IPS-18c (cell line): ENCODE measurements around the gene MYO10.
"Not testable (repeated sequence)": the region's sequence is repeated elsewhere in the genome, so short reads cannot be mapped to it uniquely, and the experiment has no call there.

ENCODE experiments used
- H3K4me3 ChIP-seq: 2 replicates; pipeline ENCODE4 v1.7.0; 2013; ENCODE audit warnings: low read depth, mild to moderate bottlenecking, low read length, moderate library complexity; ENCODE audit not compliant: insufficient read depth
- H3K9me3 ChIP-seq: one replicate; pipeline ENCODE4 v1.6.1; 2013; ENCODE audit warnings: mild to moderate bottlenecking, low read length, moderate library complexity; ENCODE audit not compliant: control insufficient read depth, insufficient read depth

Gene MYO10

DNA sequence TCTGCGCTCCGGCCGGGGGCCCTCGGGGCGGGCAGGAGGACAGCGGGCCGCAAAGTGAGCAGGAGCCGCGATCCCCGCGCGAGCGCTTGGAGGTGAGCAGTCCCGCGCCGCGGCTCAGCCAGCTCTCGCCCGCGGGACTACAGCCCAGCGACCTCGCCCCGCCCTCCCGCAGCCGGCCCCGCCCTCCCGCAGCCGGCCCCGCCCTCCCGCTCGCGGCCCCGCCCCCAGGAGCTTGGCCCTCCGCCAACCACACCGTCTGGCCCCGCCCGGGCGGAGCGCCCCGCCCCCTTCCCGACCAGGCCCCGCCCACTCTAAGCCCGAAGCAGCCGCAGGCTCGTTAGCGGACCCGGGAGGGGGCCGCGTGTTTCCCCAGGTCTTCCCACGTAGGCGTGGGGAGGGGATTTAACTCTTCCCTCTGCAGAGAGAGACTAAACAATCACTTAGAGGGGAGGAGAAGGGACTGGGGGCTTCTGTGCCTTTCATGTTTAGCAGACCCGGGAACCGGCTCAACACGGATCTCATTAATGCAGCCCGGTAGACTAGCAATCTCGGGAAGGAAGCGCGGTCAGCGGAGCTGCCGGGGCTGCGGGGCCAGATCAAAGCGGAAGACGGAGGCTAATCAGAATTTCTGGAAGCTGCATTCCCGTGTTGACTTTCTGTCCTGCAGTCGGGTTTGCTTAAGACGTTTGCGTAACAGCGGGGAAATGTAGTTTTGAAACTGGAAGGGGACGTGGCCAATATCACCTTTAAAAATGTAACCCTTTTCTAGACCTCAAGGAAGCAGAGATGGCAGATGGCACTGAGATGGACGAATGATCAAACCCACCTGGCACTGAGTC is at the start of gene MYO10:
Gene MYO10, minus strand, starts transcription at position 139 of the 839 bp plus-strand sequence. CDS start 480 bp downstream, outside the sequence.
- no peaks in the 10 kb centered on the region for H3K9me3 ChIP-seq
- H3K4me3 ChIP-seq = peak within 1 kb of the TSS; percentile 89

DNA sequence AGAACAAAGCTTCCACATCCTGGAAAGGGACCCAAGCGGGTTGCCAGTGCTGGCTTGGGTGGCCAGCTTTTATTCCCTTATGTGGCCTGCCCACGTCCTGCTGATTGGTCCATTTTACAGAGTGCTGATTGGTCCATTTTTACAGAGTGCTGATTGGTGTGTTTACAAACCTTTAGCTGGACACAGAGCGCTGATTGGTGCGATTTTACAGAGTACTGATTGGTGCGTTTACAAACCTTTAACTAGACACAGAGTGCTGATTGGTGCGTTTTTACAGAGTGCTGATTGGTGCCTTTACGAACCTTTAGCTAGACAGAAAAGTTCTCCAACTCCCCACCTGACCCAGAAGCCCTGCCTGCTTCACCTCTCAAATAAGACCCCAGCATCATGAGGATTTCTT is 49.2 kb upstream of the MYO10 start:
- not testable (repeated sequence) for H3K4me3 ChIP-seq, H3K9me3 ChIP-seq

DNA sequence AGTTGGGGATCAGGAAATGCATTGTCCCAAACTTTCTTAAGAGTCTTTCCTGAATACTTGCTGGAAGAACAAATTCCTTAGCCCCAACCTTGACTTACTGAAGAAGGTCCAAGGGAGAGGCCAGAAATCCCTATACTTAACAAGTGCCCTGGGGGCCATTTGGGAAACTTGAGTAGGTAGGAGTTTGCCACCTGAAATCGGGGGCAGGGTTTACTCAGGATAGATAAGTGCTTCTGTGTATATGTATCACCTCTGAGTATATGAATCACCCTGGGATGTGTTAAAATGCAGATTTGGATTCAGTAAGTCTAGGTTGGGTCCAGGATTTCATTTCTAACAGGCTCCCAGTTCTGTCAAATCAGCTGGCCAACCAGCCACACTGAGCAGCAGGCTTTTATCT is 47.9 kb upstream of the MYO10 start:
- peaks cover 4% of the 10 kb centered on the region for H3K9me3 ChIP-seq
- H3K4me3 ChIP-seq = no peak overlapping the region

DNA sequence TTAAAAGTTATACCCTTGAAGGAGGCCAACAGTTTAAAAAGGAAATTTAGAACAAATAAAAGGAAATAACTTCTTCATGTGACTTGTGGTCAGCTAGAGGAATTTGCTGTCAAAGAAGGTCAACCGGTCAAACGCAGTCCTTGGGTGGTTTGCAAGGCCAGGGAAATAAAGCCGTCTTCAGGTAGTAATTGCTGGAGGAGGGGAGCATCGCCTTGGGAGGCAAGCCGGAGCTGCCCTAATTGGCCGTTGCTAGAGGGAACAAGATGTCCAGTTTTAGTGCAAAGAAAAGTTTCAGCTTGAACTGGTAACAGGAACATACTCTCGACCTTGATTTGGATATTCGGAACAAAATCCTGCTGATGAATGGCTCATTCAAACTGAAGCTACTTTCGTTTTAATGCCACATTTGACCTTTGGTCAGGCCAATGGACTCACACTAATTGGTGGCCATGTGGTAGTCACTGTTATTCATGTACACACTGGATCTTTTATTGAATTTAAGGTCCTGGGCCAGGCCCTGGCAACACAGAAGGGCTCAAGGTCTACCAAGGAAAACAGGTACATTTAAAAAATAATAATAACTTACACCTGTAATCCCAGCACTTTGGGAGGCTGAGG is 47.0 kb upstream of the MYO10 start:
- H3K4me3 ChIP-seq = no peak overlapping the region

DNA sequence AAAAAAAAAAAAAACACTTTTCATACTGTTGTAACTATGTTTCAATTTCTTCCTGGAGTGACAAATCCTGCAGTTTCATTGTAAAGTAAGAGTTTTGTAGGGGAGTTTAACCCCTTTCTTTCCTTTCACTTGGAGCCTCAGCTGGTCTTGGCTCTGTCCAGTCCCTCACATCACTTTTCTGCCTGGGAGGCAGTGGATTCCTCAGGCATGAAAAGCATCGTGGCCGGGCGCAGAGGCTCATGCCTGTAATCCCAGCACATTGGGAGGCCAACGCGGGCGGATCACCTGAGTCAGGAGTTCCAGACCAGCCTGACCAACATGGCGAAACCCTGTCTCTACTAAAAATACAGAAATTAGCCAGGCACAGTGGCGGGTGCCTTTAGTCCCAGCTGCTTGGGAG is 45.6 kb upstream of the MYO10 start:
- Histone ChIP-seq H3K4me3 (no peak overlapping the region), H3K9me3 (peaks cover 4% of the 10 kb centered on the region)

More for the DNA sequence above, 47.0 kb upstream of the MYO10 start:
- peaks cover 4% of the 10 kb centered on the region for H3K9me3 ChIP-seq

DNA sequence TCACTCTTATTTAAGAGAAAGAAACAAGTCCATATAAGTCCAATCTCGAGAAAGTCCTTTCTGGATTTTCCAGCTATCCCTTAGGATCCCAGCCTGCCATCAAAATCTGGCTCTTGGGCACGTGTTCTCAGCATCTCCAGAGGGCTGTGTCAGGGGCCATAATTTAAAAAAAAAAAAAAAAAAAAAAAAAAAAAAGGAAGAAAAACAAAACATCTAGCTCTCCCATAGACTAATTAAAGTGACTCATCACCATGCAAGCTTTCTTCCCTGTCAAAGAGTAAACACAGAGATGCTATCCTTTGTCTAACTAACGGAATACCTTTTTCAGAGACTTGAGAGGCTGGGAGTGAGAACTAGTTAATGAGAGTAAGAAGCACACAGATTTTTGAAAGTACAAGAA is 44.9 kb upstream of the MYO10 start:
- no peak overlapping the region for H3K4me3 ChIP-seq
- peaks cover 4% of the 10 kb centered on the region for H3K9me3 ChIP-seq

DNA sequence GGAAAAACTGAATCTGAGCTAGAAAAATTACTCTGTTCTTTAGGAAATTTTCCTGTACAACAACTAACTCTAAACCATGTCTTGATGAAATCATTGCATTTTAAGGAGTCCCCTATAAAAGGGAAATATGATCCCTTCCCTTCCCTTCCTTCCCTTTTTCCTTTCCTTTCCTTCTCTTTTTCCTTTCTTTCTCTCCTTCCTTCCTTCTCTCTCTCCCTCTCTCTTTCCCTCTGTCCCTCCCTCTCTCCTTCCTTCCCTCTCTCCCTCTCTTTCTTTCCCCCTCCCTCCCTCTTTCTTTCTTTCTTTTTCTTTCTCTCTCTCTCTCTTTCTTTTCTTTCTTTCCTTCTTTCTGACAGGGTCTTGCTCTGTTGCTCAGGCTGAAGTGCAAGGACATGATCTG is 42.2 kb upstream of the MYO10 start:
- H3K9me3 ChIP-seq = no peaks in the 10 kb centered on the region
- H3K4me3 ChIP-seq = no peak overlapping the region

DNA sequence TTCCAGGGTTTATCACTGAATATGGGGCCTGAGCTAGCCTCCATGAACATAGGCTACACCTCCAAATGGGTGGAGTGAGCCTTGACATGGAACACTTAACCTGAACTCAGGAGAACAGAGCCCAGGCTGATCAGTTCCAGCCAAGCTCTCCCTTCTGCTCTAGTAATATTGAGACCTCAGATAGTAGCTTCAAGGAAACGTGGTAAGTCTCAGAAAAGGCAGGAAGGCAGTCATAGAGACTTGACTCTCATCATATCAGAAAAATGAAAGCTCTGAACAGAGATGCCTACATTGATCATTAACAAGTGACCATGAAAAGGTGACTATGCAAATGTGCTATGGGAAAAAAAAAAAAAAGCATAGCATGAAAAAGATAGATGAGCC is 40.5 kb upstream of the MYO10 start:
- H3K9me3 ChIP-seq = no peaks in the 10 kb centered on the region
- H3K4me3 ChIP-seq = no peak overlapping the region

DNA sequence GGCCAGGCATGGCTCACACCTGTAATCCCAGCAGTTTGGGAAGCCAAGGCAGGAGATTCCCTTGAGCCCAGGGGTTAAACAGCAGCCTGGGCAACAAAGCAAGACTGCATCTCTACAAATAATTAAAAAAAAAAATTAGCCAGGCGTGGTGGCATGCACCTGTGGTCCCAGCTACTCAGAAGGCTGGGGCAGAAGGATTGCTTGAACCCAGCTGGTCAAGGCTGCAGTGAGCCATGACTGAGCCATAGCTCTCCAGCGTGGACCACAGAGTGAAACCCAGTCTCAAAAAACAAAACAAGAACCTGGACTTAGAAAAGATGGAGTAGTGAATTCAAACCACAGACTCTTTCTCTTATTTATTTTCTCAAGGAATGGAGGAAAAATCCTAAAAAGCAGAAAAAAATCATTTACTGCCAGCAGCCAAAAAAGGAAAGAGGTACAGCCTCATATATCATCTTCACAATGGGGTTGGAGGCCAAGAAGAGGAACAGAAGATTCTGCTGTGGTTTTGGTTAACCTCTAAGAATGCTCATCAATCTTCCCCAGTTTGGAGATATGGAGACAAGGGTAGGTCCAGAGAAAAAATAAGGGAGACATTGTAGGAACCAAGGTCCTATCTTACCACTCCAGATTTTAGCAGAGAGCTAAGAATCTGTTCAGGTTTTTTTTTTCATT is 40.0 kb upstream of the MYO10 start:
- no peaks in the 10 kb centered on the region for H3K9me3 ChIP-seq
- H3K4me3 ChIP-seq = no peak overlapping the region

DNA sequence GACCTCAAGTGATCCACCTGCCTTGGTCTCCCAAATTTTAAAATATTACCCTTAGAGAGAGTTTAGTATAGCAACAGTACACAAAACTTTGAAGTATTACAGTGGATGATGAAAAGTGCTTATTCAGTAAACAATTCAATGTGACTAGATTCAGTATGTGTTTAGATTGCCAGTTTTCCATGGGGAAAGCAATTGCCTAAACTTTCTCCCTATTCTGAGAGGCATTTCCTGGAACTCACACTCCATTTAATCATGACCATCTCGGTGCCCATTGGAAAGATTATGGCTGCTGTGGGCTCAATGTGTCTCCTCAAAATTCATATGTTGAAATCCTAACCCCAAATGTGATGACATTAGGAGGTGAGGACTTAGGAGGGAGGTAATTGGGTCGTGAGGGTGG is 38.9 kb upstream of the MYO10 start:
- H3K4me3 ChIP-seq = no peak overlapping the region
- H3K9me3 ChIP-seq = no peaks in the 10 kb centered on the region

DNA sequence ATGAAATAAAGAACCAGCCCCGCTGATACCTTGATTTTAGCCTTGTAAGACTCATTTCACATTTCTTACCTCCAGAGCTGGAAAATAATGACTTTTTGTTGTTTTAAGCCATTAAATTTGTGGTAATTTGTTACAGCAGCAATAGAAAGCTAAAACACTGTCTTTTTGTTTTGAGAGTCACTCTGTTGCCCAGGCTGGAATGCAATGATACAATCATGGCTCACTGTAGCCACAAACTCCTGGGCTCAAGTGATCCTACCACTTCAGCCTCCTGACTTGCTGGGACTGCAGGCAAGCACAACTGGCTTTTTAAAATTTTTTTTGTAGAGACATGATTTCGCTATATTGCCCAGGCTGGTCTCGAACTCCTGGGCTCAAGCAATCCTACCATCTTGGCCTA is 34.7 kb upstream of the MYO10 start:
- H3K9me3 ChIP-seq = no peaks in the 10 kb centered on the region
- no peak overlapping the region for H3K4me3 ChIP-seq

DNA sequence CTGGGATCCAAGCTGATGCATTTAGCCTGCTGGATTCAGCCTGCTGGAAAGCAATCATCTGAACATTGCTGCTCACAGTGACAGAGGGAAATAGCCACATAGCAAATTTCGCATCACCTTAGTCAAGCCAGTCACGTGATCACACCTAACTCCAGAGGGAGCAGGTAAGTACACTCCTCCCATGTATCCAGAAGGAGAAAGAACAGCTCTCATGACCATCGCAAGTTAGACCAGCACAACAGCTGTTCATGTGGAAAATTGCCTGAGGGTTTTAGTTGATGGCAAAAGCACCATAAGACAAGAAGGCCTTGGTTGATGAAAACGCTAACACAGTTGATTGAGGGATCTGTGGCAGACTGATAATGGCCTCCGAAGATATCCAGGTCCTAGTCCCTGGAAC is 34.2 kb upstream of the MYO10 start:
- Histone ChIP-seq H3K4me3 (no peak overlapping the region), H3K9me3 (no peaks in the 10 kb centered on the region)

DNA sequence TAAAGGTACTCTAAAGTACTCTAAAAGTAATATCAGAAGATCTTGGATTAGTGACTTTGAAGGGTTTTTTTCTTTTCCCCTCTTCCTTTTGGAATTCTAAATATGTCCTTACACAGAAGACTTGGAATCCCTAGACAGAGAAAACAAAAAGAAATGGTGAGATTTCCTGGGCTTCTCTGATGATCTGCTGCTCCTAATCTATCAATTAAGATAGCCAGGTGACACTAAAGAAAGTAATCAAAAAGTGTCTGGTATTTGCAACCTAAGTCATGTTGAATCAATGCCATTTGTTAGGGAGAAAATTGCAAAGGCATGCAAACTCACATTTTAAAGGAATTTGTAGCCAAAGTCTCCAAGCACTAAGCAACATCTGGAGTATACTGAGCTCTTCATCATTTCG is 29.5 kb upstream of the MYO10 start:
- no peak overlapping the region for H3K4me3 ChIP-seq
- H3K9me3 ChIP-seq = no peaks in the 10 kb centered on the region

DNA sequence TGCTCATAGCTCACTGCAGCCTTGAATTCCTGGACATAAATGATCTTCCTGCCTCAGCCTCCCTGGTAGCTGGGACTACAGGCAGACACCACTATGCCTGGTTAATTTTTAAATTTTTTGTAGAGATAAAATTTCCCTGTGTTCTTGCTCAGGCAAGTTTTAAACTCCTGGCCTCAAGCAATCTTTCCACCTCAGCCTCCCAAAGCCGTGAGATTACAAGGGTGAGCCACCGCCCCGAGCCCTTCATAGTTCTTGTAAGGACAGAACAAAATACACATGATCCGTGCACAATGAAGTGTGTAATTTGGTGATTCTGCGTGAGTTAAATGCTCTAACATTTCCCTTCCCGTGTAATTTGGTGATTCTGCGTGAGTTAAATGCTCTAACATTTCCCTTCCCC is 27.7 kb upstream of the MYO10 start:
- H3K4me3 ChIP-seq = no peak overlapping the region
- H3K9me3 ChIP-seq = no peaks in the 10 kb centered on the region

DNA sequence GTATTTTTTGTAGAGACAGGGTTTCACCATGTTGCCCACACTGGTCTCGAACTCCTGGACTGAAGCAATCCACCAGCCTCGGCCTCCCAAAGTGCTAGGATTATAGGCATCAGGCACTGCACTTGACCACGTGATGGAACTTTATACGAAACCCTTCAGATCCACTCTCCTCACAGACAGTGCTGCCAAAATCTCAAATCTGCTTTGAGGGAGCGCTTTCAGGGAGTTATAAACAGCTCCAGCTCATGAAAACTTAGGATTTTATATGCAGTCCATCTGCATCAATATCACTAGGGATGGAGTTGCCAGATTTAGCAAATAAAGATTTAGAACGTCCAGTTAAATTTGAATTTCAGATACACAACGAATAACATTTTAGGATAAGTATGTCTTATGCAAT is 25.0 kb upstream of the MYO10 start:
- no peak overlapping the region for H3K4me3 ChIP-seq
- H3K9me3 ChIP-seq = no peaks in the 10 kb centered on the region

DNA sequence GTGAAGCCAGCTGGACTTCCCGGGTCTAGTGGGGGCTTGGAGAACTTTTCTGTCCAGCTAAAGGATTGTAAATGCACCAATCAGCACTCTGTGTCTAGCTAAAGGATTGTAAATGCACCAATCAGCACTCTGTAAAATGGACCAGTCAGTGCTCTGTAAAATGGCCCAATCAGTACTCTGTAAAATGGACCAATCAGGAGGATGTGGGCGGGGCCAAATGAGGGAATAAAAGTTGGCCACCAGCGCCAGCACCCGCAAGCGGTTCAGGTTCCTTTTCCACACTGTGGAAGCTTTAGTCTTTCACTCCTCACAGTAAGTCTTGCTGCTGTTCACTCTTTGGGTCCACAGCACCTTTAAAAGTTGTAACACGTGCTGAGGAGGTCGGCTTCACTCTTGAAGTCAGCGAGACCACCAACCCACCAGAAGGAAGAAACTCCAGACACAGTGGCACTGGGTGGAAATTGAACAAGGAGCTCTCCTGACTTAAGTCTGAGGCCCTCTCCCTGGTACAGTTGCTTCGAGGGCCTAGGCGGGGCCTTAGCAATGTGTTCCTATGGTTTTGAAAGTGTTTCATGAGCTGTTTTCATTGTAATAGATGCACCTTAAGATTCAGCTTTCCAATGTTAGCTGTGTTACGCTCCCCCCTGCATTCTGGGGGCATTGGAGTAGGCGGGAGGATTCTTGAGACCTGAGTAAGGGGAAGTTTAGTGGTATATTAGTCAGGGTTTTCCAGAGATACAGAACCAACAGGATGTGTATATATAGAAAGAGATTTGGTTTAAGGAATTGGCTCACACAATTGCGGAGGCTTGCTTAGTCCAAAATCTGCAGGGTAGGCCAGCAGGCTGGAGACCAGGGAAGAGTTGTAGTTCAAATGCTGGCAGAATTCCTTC is 21.5 kb upstream of the MYO10 start:
- H3K4me3 ChIP-seq = no peak overlapping the region
- peaks cover 2% of the 10 kb centered on the region for H3K9me3 ChIP-seq

DNA sequence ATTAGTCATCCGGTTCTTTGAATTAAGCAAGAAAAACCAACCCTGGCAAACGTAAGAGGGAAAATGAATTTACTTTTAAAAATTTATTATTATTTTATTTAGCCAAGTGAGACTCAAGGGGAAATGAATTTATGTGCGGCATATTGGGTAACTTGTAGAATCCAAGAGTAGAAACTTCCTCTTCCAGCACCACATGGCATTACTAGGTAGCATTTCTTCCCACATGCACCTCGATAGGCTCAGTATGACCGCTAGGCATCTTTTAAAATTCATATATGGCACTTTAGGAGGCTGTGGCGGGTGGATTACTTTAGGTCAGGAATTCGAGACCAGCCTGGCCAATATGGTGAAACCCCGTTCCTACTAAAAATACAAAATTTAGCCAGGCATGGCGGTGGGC is 17.6 kb upstream of the MYO10 start:
- peaks cover 2% of the 10 kb centered on the region for H3K9me3 ChIP-seq
- H3K4me3 ChIP-seq = no peak overlapping the region
